ENCODE results near the gene MYO1D.

DNA sequence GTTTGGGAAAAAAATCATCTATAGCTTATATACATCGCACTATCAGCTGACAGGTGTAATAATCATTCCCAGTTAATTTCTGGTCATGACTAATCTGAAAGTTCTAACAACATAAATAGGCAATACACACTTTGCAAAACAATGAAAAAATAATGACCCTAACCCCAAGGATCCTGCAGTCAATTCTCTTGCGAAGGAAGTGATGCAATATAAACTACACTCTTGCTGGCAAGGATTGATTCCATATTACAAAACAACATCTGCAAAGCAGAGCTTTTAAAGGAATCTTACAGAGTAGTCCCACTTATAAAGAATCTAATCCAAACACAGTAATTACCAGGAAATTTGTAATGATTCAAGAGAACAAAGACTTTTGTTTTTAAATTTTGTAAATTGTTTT, 73.4 kb downstream of the MYO1D start:
- TF ChIP-seq, protein P1, sequence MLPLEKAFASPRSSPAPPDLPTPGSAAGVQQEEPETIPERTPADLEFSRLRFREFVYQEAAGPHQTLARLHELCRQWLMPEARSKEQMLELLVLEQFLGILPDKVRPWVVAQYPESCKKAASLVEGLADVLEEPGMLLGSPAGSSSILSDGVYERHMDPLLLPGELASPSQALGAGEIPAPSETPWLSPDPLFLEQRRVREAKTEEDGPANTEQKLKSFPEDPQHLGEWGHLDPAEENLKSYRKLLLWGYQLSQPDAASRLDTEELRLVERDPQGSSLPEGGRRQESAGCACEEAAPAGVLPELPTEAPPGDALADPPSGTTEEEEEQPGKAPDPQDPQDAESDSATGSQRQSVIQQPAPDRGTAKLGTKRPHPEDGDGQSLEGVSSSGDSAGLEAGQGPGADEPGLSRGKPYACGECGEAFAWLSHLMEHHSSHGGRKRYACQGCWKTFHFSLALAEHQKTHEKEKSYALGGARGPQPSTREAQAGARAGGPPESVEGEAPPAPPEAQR (CRISPR knock-in tag; IDR thresholded peaks at IDR 0.05) = no peak
- no peak for TF ChIP-seq NR2C2 (CRISPR knock-in tag; IDR thresholded peaks at IDR 0.05)
- TF ChIP-seq RORB (CRISPR knock-in tag; IDR thresholded peaks at IDR 0.05) = no peak
- TF ChIP-seq, protein P2, sequence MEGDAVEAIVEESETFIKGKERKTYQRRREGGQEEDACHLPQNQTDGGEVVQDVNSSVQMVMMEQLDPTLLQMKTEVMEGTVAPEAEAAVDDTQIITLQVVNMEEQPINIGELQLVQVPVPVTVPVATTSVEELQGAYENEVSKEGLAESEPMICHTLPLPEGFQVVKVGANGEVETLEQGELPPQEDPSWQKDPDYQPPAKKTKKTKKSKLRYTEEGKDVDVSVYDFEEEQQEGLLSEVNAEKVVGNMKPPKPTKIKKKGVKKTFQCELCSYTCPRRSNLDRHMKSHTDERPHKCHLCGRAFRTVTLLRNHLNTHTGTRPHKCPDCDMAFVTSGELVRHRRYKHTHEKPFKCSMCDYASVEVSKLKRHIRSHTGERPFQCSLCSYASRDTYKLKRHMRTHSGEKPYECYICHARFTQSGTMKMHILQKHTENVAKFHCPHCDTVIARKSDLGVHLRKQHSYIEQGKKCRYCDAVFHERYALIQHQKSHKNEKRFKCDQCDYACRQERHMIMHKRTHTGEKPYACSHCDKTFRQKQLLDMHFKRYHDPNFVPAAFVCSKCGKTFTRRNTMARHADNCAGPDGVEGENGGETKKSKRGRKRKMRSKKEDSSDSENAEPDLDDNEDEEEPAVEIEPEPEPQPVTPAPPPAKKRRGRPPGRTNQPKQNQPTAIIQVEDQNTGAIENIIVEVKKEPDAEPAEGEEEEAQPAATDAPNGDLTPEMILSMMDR (IDR thresholded peaks at IDR 0.05) = no peak
- TF ChIP-seq JUN (CRISPR knock-in tag; IDR thresholded peaks at IDR 0.05) = no peak
- TF ChIP-seq, protein P3, sequence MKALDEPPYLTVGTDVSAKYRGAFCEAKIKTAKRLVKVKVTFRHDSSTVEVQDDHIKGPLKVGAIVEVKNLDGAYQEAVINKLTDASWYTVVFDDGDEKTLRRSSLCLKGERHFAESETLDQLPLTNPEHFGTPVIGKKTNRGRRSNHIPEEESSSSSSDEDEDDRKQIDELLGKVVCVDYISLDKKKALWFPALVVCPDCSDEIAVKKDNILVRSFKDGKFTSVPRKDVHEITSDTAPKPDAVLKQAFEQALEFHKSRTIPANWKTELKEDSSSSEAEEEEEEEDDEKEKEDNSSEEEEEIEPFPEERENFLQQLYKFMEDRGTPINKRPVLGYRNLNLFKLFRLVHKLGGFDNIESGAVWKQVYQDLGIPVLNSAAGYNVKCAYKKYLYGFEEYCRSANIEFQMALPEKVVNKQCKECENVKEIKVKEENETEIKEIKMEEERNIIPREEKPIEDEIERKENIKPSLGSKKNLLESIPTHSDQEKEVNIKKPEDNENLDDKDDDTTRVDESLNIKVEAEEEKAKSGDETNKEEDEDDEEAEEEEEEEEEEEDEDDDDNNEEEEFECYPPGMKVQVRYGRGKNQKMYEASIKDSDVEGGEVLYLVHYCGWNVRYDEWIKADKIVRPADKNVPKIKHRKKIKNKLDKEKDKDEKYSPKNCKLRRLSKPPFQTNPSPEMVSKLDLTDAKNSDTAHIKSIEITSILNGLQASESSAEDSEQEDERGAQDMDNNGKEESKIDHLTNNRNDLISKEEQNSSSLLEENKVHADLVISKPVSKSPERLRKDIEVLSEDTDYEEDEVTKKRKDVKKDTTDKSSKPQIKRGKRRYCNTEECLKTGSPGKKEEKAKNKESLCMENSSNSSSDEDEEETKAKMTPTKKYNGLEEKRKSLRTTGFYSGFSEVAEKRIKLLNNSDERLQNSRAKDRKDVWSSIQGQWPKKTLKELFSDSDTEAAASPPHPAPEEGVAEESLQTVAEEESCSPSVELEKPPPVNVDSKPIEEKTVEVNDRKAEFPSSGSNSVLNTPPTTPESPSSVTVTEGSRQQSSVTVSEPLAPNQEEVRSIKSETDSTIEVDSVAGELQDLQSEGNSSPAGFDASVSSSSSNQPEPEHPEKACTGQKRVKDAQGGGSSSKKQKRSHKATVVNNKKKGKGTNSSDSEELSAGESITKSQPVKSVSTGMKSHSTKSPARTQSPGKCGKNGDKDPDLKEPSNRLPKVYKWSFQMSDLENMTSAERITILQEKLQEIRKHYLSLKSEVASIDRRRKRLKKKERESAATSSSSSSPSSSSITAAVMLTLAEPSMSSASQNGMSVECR (CRISPR knock-in tag; IDR thresholded peaks at IDR 0.05; ENCODE audit: borderline replicate concordance) = no peak
- TF ChIP-seq, protein P4, sequence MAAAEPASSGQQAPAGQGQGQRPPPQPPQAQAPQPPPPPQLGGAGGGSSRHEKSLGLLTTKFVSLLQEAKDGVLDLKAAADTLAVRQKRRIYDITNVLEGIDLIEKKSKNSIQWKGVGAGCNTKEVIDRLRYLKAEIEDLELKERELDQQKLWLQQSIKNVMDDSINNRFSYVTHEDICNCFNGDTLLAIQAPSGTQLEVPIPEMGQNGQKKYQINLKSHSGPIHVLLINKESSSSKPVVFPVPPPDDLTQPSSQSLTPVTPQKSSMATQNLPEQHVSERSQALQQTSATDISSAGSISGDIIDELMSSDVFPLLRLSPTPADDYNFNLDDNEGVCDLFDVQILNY (CRISPR knock-in tag; IDR thresholded peaks at IDR 0.05) = no peak
